Activated CD4-positive, alpha-beta T cell treated with anti-CD3 and anti-CD28 coated beads, Interleukin-2, amount 10 ng/mL, durations not matched to agents 24 days and 14 days (primary cell): ENCODE measurements around the gene UQCRH. TPM values are rescaled to one million over a fixed set of nuclear protein-coding genes. Genes with fewer than 3 reads are reported as not detected.

Experiments
- DNase-seq: peaks from one replicate; pipeline ENCODE4 v3.0.0; 2022
- H3K27ac Mint-ChIP-seq: one replicate; pipeline ENCODE4 v1.8.0; 2022; ENCODE audit warnings: mild to moderate bottlenecking, mixed read lengths
- H3K27me3 Mint-ChIP-seq: one replicate; pipeline ENCODE4 v1.8.0; 2022; ENCODE audit warnings: mixed read lengths
- H3K36me3 Mint-ChIP-seq: one replicate; pipeline ENCODE4 v1.8.0; 2022; ENCODE audit warnings: low read depth, mild to moderate bottlenecking, mixed read lengths
- H3K4me1 Mint-ChIP-seq: one replicate; pipeline ENCODE4 v1.8.0; 2021; ENCODE audit warnings: mixed read lengths
- H3K4me3 Mint-ChIP-seq: one replicate; pipeline ENCODE4 v1.8.0; 2022; ENCODE audit warnings: mild to moderate bottlenecking, moderate library complexity, mixed read lengths
- H3K9me3 Mint-ChIP-seq: one replicate; pipeline ENCODE4 v1.8.0; 2021; ENCODE audit warnings: mixed read lengths
- intact Hi-C: fragments of 100-400 bp; cut with micrococcal nuclease; formaldehyde crosslinking; loops from one replicate; pipeline ENCODE4 v1.15.1; 2023
- total RNA-seq: library from RNA; stranded (reverse); gene quantifications from 2 replicates; pipeline ENCODE4 v1.2.3, GENCODE V29; 2022

Gene UQCRH
- total RNA-seq, result 283 and 306 TPM in 2 replicates

DNA sequence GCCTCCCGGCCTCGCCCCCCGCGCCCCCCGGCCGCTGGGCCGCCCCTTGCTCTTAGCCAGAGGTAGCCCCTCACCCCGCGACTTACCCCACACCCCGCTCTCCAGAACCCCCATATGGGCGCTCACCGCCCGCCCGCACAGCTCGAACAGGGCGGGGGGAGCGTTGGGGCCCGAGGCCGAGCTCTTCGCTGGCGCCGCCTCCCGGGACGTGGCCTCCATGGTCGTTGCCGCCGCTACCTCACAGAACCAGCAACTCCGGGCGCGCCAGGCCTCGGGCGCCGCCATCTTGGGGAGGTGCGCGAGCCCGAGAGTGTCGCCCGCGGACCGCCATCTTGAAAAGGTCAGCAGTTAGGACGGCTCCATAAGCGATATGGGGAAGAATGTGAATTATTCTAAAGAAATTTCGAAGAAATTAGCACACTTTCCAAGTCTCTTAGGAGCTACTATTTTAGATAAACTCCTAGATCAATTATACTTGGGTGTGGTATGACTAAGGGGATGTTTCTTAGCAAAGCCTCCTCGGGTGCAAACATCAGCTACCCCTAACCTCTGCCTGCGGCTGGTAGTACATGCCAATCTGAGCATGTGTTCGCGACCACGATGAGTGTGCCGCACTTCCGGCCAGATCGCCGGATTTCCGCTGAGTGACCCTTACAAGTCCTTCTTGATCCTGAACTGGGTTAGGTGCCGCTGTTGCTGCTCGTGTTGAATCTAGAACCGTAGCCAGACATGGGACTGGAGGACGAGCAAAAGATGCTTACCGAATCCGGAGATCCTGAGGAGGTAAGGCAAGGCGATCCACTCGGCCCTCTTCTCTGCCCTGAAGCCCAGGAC is at the start of gene UQCRH, which contains the start of gene LRRC41:
UQCRH (plus strand) TSS at position 661 of the 834 bp plus-strand sequence; CDS start at position 730, 69 bp downstream.
LRRC41 (minus strand) TSS at position 579 of the 834 bp plus-strand sequence; CDS start at position 285, 294 bp downstream.
- H3K27ac Mint-ChIP-seq, result peak within 1 kb of the TSS; percentile 98
- peaks cover 39% of the 10 kb centered on the region for H3K4me1 Mint-ChIP-seq
- H3K4me3 Mint-ChIP-seq, result peak within 1 kb of the TSS; percentile 99

GRCh38 chr1:46254668-46255067 is 48.8 kb upstream of the UQCRH start:
- no peak for DNase-seq
- no peaks in the 10 kb centered on the region for H3K27me3 Mint-ChIP-seq
- H3K27ac Mint-ChIP-seq, result no peak overlapping the region
- H3K4me1 Mint-ChIP-seq, result peaks cover 19% of the 10 kb centered on the region
- intact Hi-C loops, result no loop called here
- no peak overlapping the region for H3K4me3 Mint-ChIP-seq
- no peaks in the 10 kb centered on the region for H3K9me3 Mint-ChIP-seq
- H3K36me3 Mint-ChIP-seq, result peaks cover 55% of the 10 kb centered on the region

More for the DNA sequence above, at the start of gene UQCRH, which contains the start of gene LRRC41:
- intact Hi-C loops, result loop anchor here (1.0 to 2.0 kb wide), 4 partner anchors 37 to 616 kb away; partner anchors contain the start of genes GPBP1L1, NSUN4 and RAD54L
- Mint-ChIP-seq H3K36me3 (peaks cover 33% of the 10 kb centered on the region), H3K9me3 (no peaks in the 10 kb centered on the region), H3K27me3 (no peaks in the 10 kb centered on the region)
- peak; percentile 98 for DNase-seq

DNA sequence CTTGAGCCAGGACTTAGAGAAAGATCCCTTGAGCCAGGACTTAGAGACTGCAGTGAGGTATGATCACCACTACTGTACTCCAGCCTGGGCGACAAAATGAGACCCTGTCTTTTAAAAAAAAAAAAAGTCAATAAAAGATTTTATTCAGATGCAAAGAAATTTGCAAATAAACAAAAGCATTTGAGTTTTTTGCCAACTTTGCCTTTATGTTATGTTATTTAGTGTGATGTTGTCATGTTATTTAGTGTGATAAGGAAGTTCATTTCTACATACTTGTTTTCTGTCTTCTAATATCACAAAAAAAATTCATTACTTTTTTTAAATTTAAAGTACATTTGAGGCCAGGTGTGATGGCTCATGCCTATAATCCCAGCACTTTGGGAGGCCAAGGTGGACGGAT is 47.0 kb upstream of the UQCRH start:
- intact Hi-C loops, result no loop called here
- Mint-ChIP-seq H3K36me3 (peaks cover 56% of the 10 kb centered on the region), H3K27me3 (no peaks in the 10 kb centered on the region), H3K27ac (no peak overlapping the region), H3K9me3 (no peaks in the 10 kb centered on the region), H3K4me3 (no peak overlapping the region), H3K4me1 (peaks cover 16% of the 10 kb centered on the region)
- DNase-seq, result no peak

- no peaks in the 10 kb centered on the region for H3K4me1 Mint-ChIP-seq
Measured at GRCh38 chr1:46262508-46262907, 41.0 kb upstream of the UQCRH start.

DNA sequence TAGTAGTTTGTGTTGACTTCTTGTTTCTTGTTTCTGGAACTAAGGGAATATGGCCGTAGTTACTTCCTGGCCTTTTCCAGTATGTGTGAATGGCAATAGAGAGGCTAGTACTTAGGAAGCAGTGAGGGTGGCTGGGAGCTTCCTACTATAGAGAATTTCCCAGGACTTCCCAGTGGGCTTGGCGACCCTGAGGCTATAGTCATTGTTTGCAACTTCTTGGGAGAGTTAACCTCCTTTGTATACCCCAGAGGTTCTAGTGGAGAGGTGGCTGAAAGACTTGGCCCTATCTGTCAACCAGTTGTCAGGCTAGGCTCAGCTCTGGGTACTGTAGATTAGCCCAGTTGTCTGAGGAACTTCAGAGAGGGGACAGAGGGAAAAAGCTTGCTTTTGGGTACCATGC is 40.4 kb upstream of the UQCRH start:
- intact Hi-C loops, result no loop called here
- H3K27ac Mint-ChIP-seq, result no peak overlapping the region
- H3K4me1 Mint-ChIP-seq, result no peaks in the 10 kb centered on the region
- no peaks in the 10 kb centered on the region for H3K27me3 Mint-ChIP-seq
- peaks cover 59% of the 10 kb centered on the region for H3K36me3 Mint-ChIP-seq
- no peak overlapping the region for H3K4me3 Mint-ChIP-seq
- DNase-seq, result no peak
- no peaks in the 10 kb centered on the region for H3K9me3 Mint-ChIP-seq

More at GRCh38 chr1:46262508-46262907, 41.0 kb upstream of the UQCRH start:
- Mint-ChIP-seq H3K27me3 (no peaks in the 10 kb centered on the region), H3K36me3 (peaks cover 61% of the 10 kb centered on the region), H3K27ac (no peak overlapping the region), H3K4me3 (no peak overlapping the region), H3K9me3 (no peaks in the 10 kb centered on the region)
- intact Hi-C loops, result no loop called here
- DNase-seq, result no peak

- DNase-seq, result no peak
- Mint-ChIP-seq H3K9me3 (no peaks in the 10 kb centered on the region), H3K36me3 (peaks cover 63% of the 10 kb centered on the region), H3K4me3 (no peak overlapping the region), H3K4me1 (no peaks in the 10 kb centered on the region), H3K27me3 (no peaks in the 10 kb centered on the region), H3K27ac (peak overlapping the region; percentile 5)
- intact Hi-C loops, result no loop called here
Measured at GRCh38 chr1:46268578-46268977, 34.9 kb upstream of the UQCRH start.

GRCh38 chr1:46274225-46275029 is 29.1 kb upstream of the UQCRH start:
- intact Hi-C loops, result no loop called here
- no peaks in the 10 kb centered on the region for H3K4me1 Mint-ChIP-seq
- H3K36me3 Mint-ChIP-seq, result peaks cover 63% of the 10 kb centered on the region
- H3K9me3 Mint-ChIP-seq, result no peaks in the 10 kb centered on the region
- H3K27ac Mint-ChIP-seq, result no peak overlapping the region
- no peak for DNase-seq
- no peak overlapping the region for H3K4me3 Mint-ChIP-seq
- H3K27me3 Mint-ChIP-seq, result no peaks in the 10 kb centered on the region

DNA sequence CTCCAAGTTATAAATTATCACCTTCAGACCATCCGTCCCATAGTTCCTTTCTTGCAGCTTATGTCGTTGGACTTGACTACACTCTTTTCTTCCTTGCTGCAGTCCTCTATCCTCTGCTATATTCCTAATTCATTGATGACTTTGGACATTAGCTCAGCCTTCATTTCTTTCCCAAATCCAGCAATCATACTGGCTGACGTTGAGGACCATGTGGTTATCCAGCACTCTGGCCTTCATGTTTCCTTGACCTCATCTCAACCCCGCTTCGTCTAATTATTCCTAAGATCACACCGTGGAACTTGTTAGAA is 28.5 kb upstream of the UQCRH start:
- Mint-ChIP-seq H3K27ac (peak overlapping the region; percentile 21), H3K9me3 (no peaks in the 10 kb centered on the region)

GRCh38 chr1:46277658-46278373 is 25.7 kb upstream of the UQCRH start:
- Mint-ChIP-seq H3K36me3 (peaks cover 56% of the 10 kb centered on the region), H3K4me3 (no peak overlapping the region), H3K27ac (no peak overlapping the region), H3K9me3 (no peaks in the 10 kb centered on the region), H3K27me3 (no peaks in the 10 kb centered on the region), H3K4me1 (no peaks in the 10 kb centered on the region)
- intact Hi-C loops, result no loop called here
- DNase-seq, result no peak

More for the DNA sequence above, 28.5 kb upstream of the UQCRH start:
- peaks cover 60% of the 10 kb centered on the region for H3K36me3 Mint-ChIP-seq
- intact Hi-C loops, result no loop called here
- H3K4me3 Mint-ChIP-seq, result no peak overlapping the region
- no peaks in the 10 kb centered on the region for H3K27me3 Mint-ChIP-seq
- no peaks in the 10 kb centered on the region for H3K4me1 Mint-ChIP-seq
- DNase-seq, result no peak

DNA sequence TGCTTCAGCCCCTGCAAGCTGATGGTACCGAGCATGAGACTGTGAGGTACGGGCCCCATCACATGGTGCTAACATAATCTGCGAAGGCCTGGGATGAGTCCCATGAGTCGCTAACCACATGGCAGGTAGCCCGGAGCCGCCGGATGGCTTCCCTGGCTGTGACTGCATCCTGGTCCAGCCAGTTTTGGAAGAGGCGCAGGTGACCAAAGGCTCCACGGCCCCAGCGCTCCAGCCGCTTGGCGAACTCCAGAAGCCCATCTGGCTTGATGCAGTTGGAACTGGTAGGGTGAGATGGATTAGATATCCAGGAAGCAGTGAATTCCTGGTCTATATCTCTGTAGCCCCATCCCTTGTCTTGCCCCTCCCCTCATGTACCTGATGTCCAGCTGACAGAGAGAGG is 24.7 kb upstream of the UQCRH start:
- no peaks in the 10 kb centered on the region for H3K27me3 Mint-ChIP-seq
- no peak overlapping the region for H3K27ac Mint-ChIP-seq
- intact Hi-C loops, result no loop called here

GRCh38 chr1:46280092-46280491 is 23.4 kb upstream of the UQCRH start:
- Mint-ChIP-seq H3K4me3 (no peak overlapping the region), H3K27me3 (no peaks in the 10 kb centered on the region), H3K9me3 (no peaks in the 10 kb centered on the region), H3K4me1 (peaks cover 5% of the 10 kb centered on the region), H3K27ac (no peak overlapping the region), H3K36me3 (peaks cover 60% of the 10 kb centered on the region)
- intact Hi-C loops, result no loop called here
- DNase-seq, result no peak

More for the DNA sequence above, 24.7 kb upstream of the UQCRH start:
- peaks cover 59% of the 10 kb centered on the region for H3K36me3 Mint-ChIP-seq
- no peak for DNase-seq
- no peaks in the 10 kb centered on the region for H3K4me1 Mint-ChIP-seq
- no peaks in the 10 kb centered on the region for H3K9me3 Mint-ChIP-seq
- no peak overlapping the region for H3K4me3 Mint-ChIP-seq

- intact Hi-C loops, result no loop called here
- no peaks in the 10 kb centered on the region for H3K27me3 Mint-ChIP-seq
Measured at GRCh38 chr1:46281021-46281420, 22.5 kb upstream of the UQCRH start.

DNA sequence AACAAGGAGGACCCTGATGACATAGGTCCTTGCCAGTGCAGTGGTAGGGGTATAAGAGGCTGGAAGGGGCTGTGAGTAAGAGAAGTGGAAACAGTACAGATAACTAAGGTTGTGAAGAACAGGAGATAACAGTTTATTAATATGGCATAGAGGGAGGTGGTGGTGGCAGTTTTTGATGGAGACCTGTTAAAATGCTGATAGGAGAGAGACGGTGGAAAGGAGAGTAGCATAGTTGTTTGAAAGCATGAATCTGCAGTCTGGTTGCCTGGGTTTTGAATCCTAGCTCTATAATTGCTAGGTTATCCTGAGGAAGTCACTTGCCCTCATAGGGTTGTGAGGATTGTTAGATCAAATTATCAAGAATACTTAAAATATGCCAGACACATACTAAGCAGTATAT is 19.4 kb upstream of the UQCRH start:
- peaks cover 21% of the 10 kb centered on the region for H3K4me1 Mint-ChIP-seq
- no peaks in the 10 kb centered on the region for H3K9me3 Mint-ChIP-seq
- H3K4me3 Mint-ChIP-seq, result no peak overlapping the region
- no peak for DNase-seq
- no peak overlapping the region for H3K27ac Mint-ChIP-seq
- H3K36me3 Mint-ChIP-seq, result peaks cover 54% of the 10 kb centered on the region
- no peaks in the 10 kb centered on the region for H3K27me3 Mint-ChIP-seq
- intact Hi-C loops, result no loop called here

More at GRCh38 chr1:46281021-46281420, 22.5 kb upstream of the UQCRH start:
- Mint-ChIP-seq H3K4me3 (no peak overlapping the region), H3K9me3 (no peaks in the 10 kb centered on the region), H3K4me1 (peaks cover 8% of the 10 kb centered on the region), H3K27ac (no peak overlapping the region), H3K36me3 (peaks cover 55% of the 10 kb centered on the region)
- no peak for DNase-seq
